ENCODE results near the gene CDO1. TPM values are rescaled to one million over a fixed set of nuclear protein-coding genes. Genes with fewer than 3 reads are reported as not detected.

Gene CDO1
- total RNA-seq, 1 donor from 2014 or later = 1.2 TPM

DNA sequence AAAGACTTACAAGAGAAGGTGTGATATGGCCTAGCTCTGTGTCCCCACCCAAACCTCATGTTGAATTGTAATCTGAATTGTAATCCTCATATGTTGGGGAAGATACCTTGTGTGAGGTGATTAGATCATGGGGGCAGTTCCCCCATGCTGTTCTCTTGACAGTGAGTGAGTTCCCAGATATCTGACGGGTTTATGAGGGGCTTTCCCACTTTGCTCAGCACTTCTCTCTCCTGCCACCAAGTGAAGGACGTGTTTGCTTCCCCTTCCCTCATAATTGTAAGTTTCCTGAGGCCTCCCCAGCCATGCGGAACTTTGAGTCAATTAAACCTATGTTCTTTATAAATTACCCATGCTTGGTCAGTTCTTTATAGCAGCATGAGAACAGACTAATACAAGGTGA is 49.0 kb downstream of the CDO1 start:
- peaks cover 17% of the 10 kb centered on the region for H3K27me3 Mint-ChIP-seq (ENCODE audit: low read depth)
- no peak overlapping the region for H3K27ac Mint-ChIP-seq
- H3K4me1 Mint-ChIP-seq (ENCODE audit: low read depth) = no peaks in the 10 kb centered on the region
- DNase-seq (ENCODE audit: low spot score) = no peak
- H3K4me3 Mint-ChIP-seq (ENCODE audit: low read depth) = no peak overlapping the region
- no peaks in the 10 kb centered on the region for H3K9me3 Mint-ChIP-seq
- no peaks in the 10 kb centered on the region for H3K36me3 Mint-ChIP-seq (ENCODE audit: low read depth)
- intact Hi-C loops (cut with micrococcal nuclease) = no loop called here

DNA sequence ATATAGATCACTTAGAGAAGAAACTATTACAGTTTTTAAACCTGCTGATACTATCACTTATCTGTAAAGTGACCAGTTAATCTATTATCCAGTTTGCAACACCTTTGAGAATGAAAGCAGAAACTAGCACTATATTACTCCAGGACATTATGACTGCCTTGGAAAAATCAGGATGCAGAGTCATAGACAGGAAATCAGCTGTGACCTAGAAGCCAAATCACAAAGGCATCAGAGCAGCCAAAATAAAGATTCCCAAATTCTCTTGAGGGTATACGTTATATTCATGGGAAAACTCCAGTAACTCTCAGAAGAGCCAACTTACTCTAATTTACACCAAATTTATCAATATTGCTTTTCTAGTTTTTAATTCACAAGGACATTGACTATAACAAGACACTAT is 49.9 kb downstream of the CDO1 start:
- intact Hi-C loops (cut with micrococcal nuclease) = no loop called here
- H3K4me1 Mint-ChIP-seq (ENCODE audit: low read depth) = no peaks in the 10 kb centered on the region
- H3K27me3 Mint-ChIP-seq (ENCODE audit: low read depth) = peaks cover 11% of the 10 kb centered on the region
- H3K27ac Mint-ChIP-seq = no peak overlapping the region
- no peak for DNase-seq (ENCODE audit: low spot score)
- no peak overlapping the region for H3K4me3 Mint-ChIP-seq (ENCODE audit: low read depth)
- H3K36me3 Mint-ChIP-seq (ENCODE audit: low read depth) = no peaks in the 10 kb centered on the region
- no peaks in the 10 kb centered on the region for H3K9me3 Mint-ChIP-seq

DNA sequence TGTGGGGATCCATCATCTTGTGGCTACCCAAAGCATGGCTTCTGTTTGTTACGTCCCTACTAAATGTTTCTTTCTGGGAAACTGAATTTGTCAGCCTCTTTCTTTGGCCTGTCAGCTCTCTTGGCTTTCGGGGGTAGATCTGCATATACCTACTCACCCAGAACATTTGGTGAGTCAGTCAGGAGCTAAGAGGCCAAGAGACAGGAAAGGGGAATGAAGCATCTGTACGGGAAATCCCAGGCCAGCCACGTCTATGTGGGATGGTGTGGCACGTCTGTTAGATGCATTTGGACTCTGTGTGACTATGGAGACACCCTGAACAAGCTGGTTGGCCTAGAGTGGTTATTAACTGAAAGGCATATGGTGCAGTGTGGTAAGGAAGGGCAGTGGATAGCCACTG is 58.1 kb downstream of the CDO1 start:
- Mint-ChIP-seq H3K4me1 (ENCODE audit: low read depth) (no peaks in the 10 kb centered on the region), H3K27me3 (ENCODE audit: low read depth) (peaks cover 4% of the 10 kb centered on the region), H3K9me3 (no peaks in the 10 kb centered on the region), H3K27ac (no peak overlapping the region), H3K4me3 (ENCODE audit: low read depth) (no peak overlapping the region), H3K36me3 (ENCODE audit: low read depth) (no peaks in the 10 kb centered on the region)
- DNase-seq (ENCODE audit: low spot score) = no peak
- intact Hi-C loops (cut with micrococcal nuclease) = no loop called here

DNA sequence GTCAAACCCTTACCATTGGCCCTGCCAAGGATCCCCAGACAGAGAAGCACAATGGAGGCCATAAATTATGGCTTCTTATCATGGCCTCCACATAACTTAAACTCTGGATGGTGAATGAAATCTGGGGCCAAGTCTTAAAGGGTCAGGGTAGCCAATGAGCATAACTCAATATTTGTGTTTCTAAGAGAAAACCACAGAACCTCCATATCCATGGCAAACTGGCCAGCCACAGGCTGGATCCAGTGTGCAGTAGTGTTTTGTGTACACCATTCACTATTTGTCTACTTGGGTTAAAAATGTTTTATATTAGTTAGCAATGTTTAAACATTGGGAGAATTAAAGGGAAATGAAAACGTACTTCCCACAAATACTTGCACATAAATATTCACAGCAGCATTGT is 60.8 kb downstream of the CDO1 start:
- DNase-seq (ENCODE audit: low spot score) = no peak
- intact Hi-C loops (cut with micrococcal nuclease) = no loop called here
- Mint-ChIP-seq H3K9me3 (no peaks in the 10 kb centered on the region), H3K4me3 (ENCODE audit: low read depth) (no peak overlapping the region), H3K27ac (no peak overlapping the region), H3K36me3 (ENCODE audit: low read depth) (no peaks in the 10 kb centered on the region), H3K27me3 (ENCODE audit: low read depth) (peaks cover 16% of the 10 kb centered on the region), H3K4me1 (ENCODE audit: low read depth) (no peaks in the 10 kb centered on the region)

Other genes with a start within 250 kb of the CDO1 start
- gene TICAM2, start 214.2 kb downstream of the CDO1 start, total RNA-seq = 0.85 TPM in 1 of 2 replicates, not detected in the other
- gene TMED7, start 190.6 kb downstream of the CDO1 start, total RNA-seq = 40.2 and 40.9 TPM in 2 replicates
- 33.8 and 34.5 TPM in 2 replicates for gene ATG12, start 24.9 kb upstream of the CDO1 start, total RNA-seq
- 69.0 and 74.8 TPM in 2 replicates for gene AP3S1, start 25.3 kb upstream of the CDO1 start, total RNA-seq
- gene LVRN, start 145.8 kb upstream of the CDO1 start, total RNA-seq = 0.07 TPM in 1 of 2 replicates, not detected in the other
- gene ARL14EPL, start 215.8 kb upstream of the CDO1 start, total RNA-seq = not detected in 2 replicates